K562 (cell line): Measurements from ENCODE around the gene TMEM87B. TPM values are rescaled to one million over a fixed set of nuclear protein-coding genes. Genes with fewer than 3 reads are reported as not detected.

Experiments
- ATAC-seq: fragments of 200-7000 bp; cut with Tn5 transposase; 3 replicates; pipeline ENCODE4 v1.9.1; 2020; ENCODE audit warnings: moderate library complexity
- BruUV-seq: library from RNA; stranded (reverse); fragments of 400-500 nt; replicated peaks from 2 replicates; lab custom pipeline; 2021; lab: Mats Ljungman, UMichigan
- CTCF ChIA-PET: fragments of 300-600 bp; formaldehyde crosslinking; extraction: SDS; loops from one replicate; lab custom pipeline; 2021; ENCODE audit warnings: low intra/inter-chr PET ratio; lab: Yijun Ruan, JAX
- POLR2A ChIA-PET: fragments of 300-600, 350-650 bp; sonication (Branson Sonifier 250); formaldehyde crosslinking; extraction: SDS; loops from one replicate; lab custom pipeline; 2021; ENCODE audit warnings: antibody characterized with exemption, inconsistent platforms; lab: Yijun Ruan, JAX
- DNase-seq, 4 experiments: peaks; one replicate each; pipeline versions ENCODE4 v3.0.0 to v3.0.0-alpha.2; 2011 to 2018; ENCODE audit warnings: low spot score in 3 of 4, mixed read lengths in 3 of 4; ENCODE audit errors: extremely low read depth in 1 of 4
- FAIRE-seq: peaks from 2 replicates; lab custom pipeline; 2011; peaks lifted over from hg19 to GRCh38; lab: Jason Lieb, UNC
- H2AFZ ChIP-seq: 2 replicates; pipeline ENCODE4 v1.6.0; 2011; ENCODE audit warnings: low read depth, low read length, control low read depth, inconsistent platforms
- H3K27ac ChIP-seq: fragments of 200-600 bp; 3 replicates; pipeline ENCODE4 v1.8.0; 2011; ENCODE audit warnings: low read depth, mild to moderate bottlenecking, control low read depth, inconsistent platforms, low read length, moderate library complexity, mixed read lengths; ENCODE audit errors: extremely low read depth
- H3K27me3 ChIP-seq, 2 experiments: fragments of 300-600 bp in 1 of 2; 2 replicates in 1 of 2; 3 replicates in 1 of 2; pipeline versions ENCODE4 v1.6.0 to v1.8.0; 2011; ENCODE audit warnings: inconsistent platforms in 2 of 2, low read length in 2 of 2, mild to moderate bottlenecking in 1 of 2, mixed read lengths in 1 of 2, moderate library complexity in 1 of 2; ENCODE audit not compliant: control insufficient read depth in 2 of 2, insufficient read depth in 2 of 2
- H3K36me3 ChIP-seq: fragments of 300-600 bp; 3 replicates; pipeline ENCODE4 v1.8.0; 2011; ENCODE audit warnings: mild to moderate bottlenecking, low read length, inconsistent platforms; ENCODE audit not compliant: control insufficient read depth, insufficient read depth
- H3K4me1 ChIP-seq, 2 experiments: fragments of 200-600 bp in 1 of 2; replicated peaks in 1 of 2; 2 replicates in 1 of 2; 3 replicates in 1 of 2; pipeline versions ENCODE4 v1.5.1 to v1.8.0; 2011; ENCODE audit warnings: inconsistent platforms in 2 of 2, low read length in 2 of 2, mild to moderate bottlenecking in 1 of 2, mixed read lengths in 1 of 2, moderate library complexity in 1 of 2; ENCODE audit not compliant: control insufficient read depth in 2 of 2, insufficient read depth in 2 of 2
- H3K4me2 ChIP-seq: 2 replicates; pipeline ENCODE4 v1.6.1; 2011; ENCODE audit warnings: low read length, control low read depth, inconsistent platforms, mixed read lengths; ENCODE audit not compliant: insufficient read depth
- H3K4me3 ChIP-seq: fragments of 200-600 bp; sonication (generic), shearing (Covaris generic); 2 replicates; pipeline ENCODE4 v1.5.1; 2016; ENCODE audit warnings: control low read depth, inconsistent platforms
- H3K79me2 ChIP-seq: fragments of 200-600 bp; 3 replicates; pipeline ENCODE4 v1.8.0; 2011; ENCODE audit warnings: low read length, inconsistent platforms; ENCODE audit not compliant: control insufficient read depth, insufficient read depth
- H3K9ac ChIP-seq, 2 experiments: 2 replicates each; pipeline versions ENCODE4 v1.6.0 to v1.6.1; 2011; ENCODE audit warnings: low read depth in 2 of 2, low read length in 2 of 2, control low read depth in 1 of 2, inconsistent platforms in 1 of 2, mild to moderate bottlenecking in 1 of 2, mixed read lengths in 1 of 2; ENCODE audit not compliant: insufficient read depth in 1 of 2
- H3K9me1 ChIP-seq: one replicate; pipeline ENCODE4 v1.6.0; 2011; ENCODE audit warnings: inconsistent platforms, mild to moderate bottlenecking, low read length, moderate library complexity; ENCODE audit not compliant: control insufficient read depth, insufficient read depth
- H3K9me3 ChIP-seq: replicated peaks from 2 replicates; pipeline ENCODE4 v1.5.1; 2011; ENCODE audit warnings: low read depth, low read length, inconsistent platforms; ENCODE audit not compliant: control insufficient read depth, insufficient read depth
- H4K20me1 ChIP-seq: replicated peaks from 2 replicates; pipeline ENCODE4 v1.6.1; 2011; ENCODE audit warnings: low read length, inconsistent platforms, mixed read lengths; ENCODE audit not compliant: control insufficient read depth, insufficient read depth
- CEBPG ChIP-seq, 3 experiments: fragments of 200-800 bp in 1 of 3; sonication (Bioruptor generic) in 1 of 3; sonication (generic) in 1 of 3; formaldehyde crosslinking in 1 of 3; IDR thresholded peaks in 2 of 3; conservative IDR thresholded peaks in 1 of 3; 2 replicates each; pipeline versions ENCODE4 v1.6.1 to v1.8.0; 2016 to 2022; ENCODE audit warnings: missing compliant biosample characterization in 2 of 3, missing genetic modification characterization in 2 of 3, mild to moderate bottlenecking in 1 of 3, missing genetic modification reagents in 1 of 3
- DPF2 ChIP-seq: fragments of 450-650 bp; IDR thresholded peaks from 2 replicates; pipeline ENCODE4 v1.6.1; 2016
- FOSL1 ChIP-seq: fragments of 200-800 bp; sonication (Bioruptor generic); conservative IDR thresholded peaks from 2 replicates; pipeline ENCODE4 v1.6.1; 2016; ENCODE audit warnings: missing genetic modification characterization, missing compliant biosample characterization
- KAT2B ChIP-seq: IDR thresholded peaks from one replicate; pipeline ENCODE4 v1.6.1; 2012; ENCODE audit warnings: low read depth, mild to moderate bottlenecking, control low read depth, inconsistent platforms, low read length, moderate library complexity
- KDM1A ChIP-seq, 2 experiments: fragments of 450-650 bp; IDR thresholded peaks; 2 replicates each; pipeline ENCODE4 v1.6.1; 2016; ENCODE audit warnings: mild to moderate bottlenecking in 2 of 2
- NFATC3 ChIP-seq: fragments of 450-650 bp; IDR thresholded peaks from 2 replicates; pipeline ENCODE4 v1.6.1; 2017; ENCODE audit warnings: mild to moderate bottlenecking
- NFE2L1 ChIP-seq: fragments of 450-650 bp; IDR thresholded peaks from 2 replicates; pipeline ENCODE4 v1.6.1; 2016; ENCODE audit warnings: missing genetic modification characterization, low read depth, mild to moderate bottlenecking, missing compliant biosample characterization, moderate library complexity, borderline replicate concordance
- RB1 ChIP-seq: fragments of 450-650 bp; IDR thresholded peaks from 2 replicates; pipeline ENCODE4 v1.6.1; 2017; ENCODE audit warnings: low read depth, mild to moderate bottlenecking
- SMARCB1 ChIP-seq: IDR thresholded peaks from 2 replicates; pipeline ENCODE4 v1.6.1; 2011; ENCODE audit warnings: improper control_type of control experiment, low read depth; ENCODE audit not compliant: insufficient read length
- ZNF277 ChIP-seq: fragments of 250-450 bp; sonication (Bioruptor Pico); IDR thresholded peaks from 2 replicates; pipeline ENCODE4 v1.8.0; 2022; ENCODE audit warnings: inconsistent platforms, mild to moderate bottlenecking, moderate library complexity, borderline replicate concordance
- ZNF444 ChIP-seq: fragments of 250-450 bp; sonication (Bioruptor Pico); IDR thresholded peaks from 2 replicates; pipeline ENCODE4 v1.4.0; 2020; ENCODE audit warnings: mild to moderate bottlenecking, moderate library complexity
- ZNF644 ChIP-seq: fragments of 200-800 bp; sonication (Bioruptor generic); IDR thresholded peaks from 2 replicates; pipeline ENCODE4 v1.6.1; 2016; ENCODE audit warnings: low read depth, missing genetic modification characterization, missing compliant biosample characterization
- ZNF79 ChIP-seq: fragments of 250-450 bp; sonication (Bioruptor Pico); IDR thresholded peaks from 2 replicates; pipeline ENCODE4 v1.4.0; 2020; ENCODE audit warnings: low read depth, mild to moderate bottlenecking, moderate library complexity
- WGBS: fragments of 100-300 bp; shearing (Covaris generic); methylation state at CpG from one replicate; pipeline ENCODE4 v1.1.6; 2016; ENCODE audit warnings: low coverage, mixed read lengths; ENCODE audit not compliant: insufficient coverage; ENCODE audit errors: missing lambda C conversion rate; 5-methylcytosine and 5-hydroxymethylcytosine counted together
- in situ Hi-C: fragments of 300-500 bp; cut with MboI; formaldehyde crosslinking; loops from 4 replicates; pipeline ENCODE4 v1.15.0; 2018; ENCODE audit warnings: inconsistent platforms, mixed read lengths
- intact Hi-C: fragments of 100-400 bp; cut with micrococcal nuclease; formaldehyde crosslinking; loops from 2 replicates; pipeline ENCODE4 v1.14.2; 2022
- polyA plus RNA-seq, 8 experiments: library from polyadenylated mRNA; depleted of rRNA in 4 of 8; stranded (reverse) in 5 of 8; unstranded in 3 of 8; fragments of >200 nt; fragmentation: Nextera tagmentation in 2 of 8; fragmentation: Illumina TruSeq in 1 of 8; extraction: Ambion mirVana in 2 of 8; extraction: Trizol in 1 of 8; gene quantifications; 2 replicates each; pipeline versions ENCODE4 v1.2.1 to v1.2.3, GENCODE V29; 2011 to 2014; ENCODE audit warnings: inconsistent platforms in 1 of 8, missing spikeins in 1 of 8
- total RNA-seq, 7 experiments: library from RNA; depleted of rRNA in 6 of 7; stranded (reverse); fragments of >200 nt in 6 of 7; fragmentation: Illumina TruSeq in 2 of 7; extraction: Trizol in 2 of 7; gene quantifications; 2 replicates each; pipeline versions ENCODE4 v1.2.1 to v1.2.3, GENCODE V29; 2011 to 2021; ENCODE audit warnings: low replicate concordance in 1 of 7
- TF ChIP-seq, protein P1 (sequence below): fragments of 200-400 bp; formaldehyde crosslinking; IDR thresholded peaks from 2 replicates; pipeline ENCODE4 v1.6.1; 2017; ENCODE audit warnings: mild to moderate bottlenecking, low read depth, low read length, moderate library complexity
- TF ChIP-seq, protein P2 (sequence below): fragments of 250-450 bp; sonication (Bioruptor Pico); IDR thresholded peaks from 2 replicates; pipeline ENCODE4 v1.5.0; 2020; ENCODE audit warnings: mild to moderate bottlenecking
- TF ChIP-seq, protein P3 (sequence below), 2 experiments: fragments of 450-650 bp in 1 of 2; sonication (generic) in 1 of 2; formaldehyde crosslinking in 1 of 2; IDR thresholded peaks in 1 of 2; conservative IDR thresholded peaks in 1 of 2; 2 replicates each; pipeline versions ENCODE4 v1.6.1 to v1.8.1; 2016 to 2023; ENCODE audit warnings: mild to moderate bottlenecking in 2 of 2, moderate library complexity in 2 of 2, inconsistent platforms in 1 of 2, missing genetic modification reagents in 1 of 2

TMEM87B gene
- total and polyA plus RNA-seq, 9 of the 15 experiments (the other 6 are each of a cell fraction or from before 2014, with no cell fraction given): 3.7 to 17.1 (median 11.0) TPM

GRCh38 chr2:112056626-112056987 lies 1.5 kb downstream of the TMEM87B start:
- Histone ChIP-seq H3K9me3 (no peaks in the 10 kb centered on the region), H3K4me1 (peaks cover 14 to 26% of the 10 kb centered on the region in 2 experiments; a peak in 4 of 5 replicates), H3K36me3 (peaks cover 17% of the 10 kb centered on the region; the same call in 1 of the 3 replicates), H4K20me1 (no peaks in the 10 kb centered on the region), H3K79me2 (peaks cover 34% of the 10 kb centered on the region), H3K4me2 (peak overlapping the region; percentile 82), H3K9me1 (no peaks in the 10 kb centered on the region), H3K27ac (peak overlapping the region; percentile 91), H3K9ac (peak overlapping the region in 1 of 2 experiments; percentile 80; a peak in 2 of 4 replicates), H3K27me3 (no peaks in the 10 kb centered on the region), H2AFZ (peak overlapping the region; percentile 84), H3K4me3 (peak overlapping the region; percentile 64)
- BruUV-seq: no TSS peak
- FAIRE-seq: no peak
- ATAC-seq: no peak
- DNase-seq: no peak
- POLR2A ChIA-PET: no interaction called here
- in situ Hi-C loops: no loop called here
- TF ChIP-seq FOSL1 (tag) (peak; percentile 55; the same call in 1 of the 2 replicates), RB1 (no peak), NFATC3 (no peak), ZNF79 (CRISPR knock-in tag) (no peak), DPF2 (peak; percentile 49; the same call in 1 of the 2 replicates), KDM1A (IDR thresholded peaks at IDR 0.05) (peak in 1 of 2 experiments; percentile 2; a peak in 1 of 4 replicates), SMARCB1 (peak; percentile 65), ZNF444 (no peak), ZNF644 (tag) (no peak), ZNF277 (no peak), CEBPG (CRISPR knock-in tag; IDR thresholded peaks at IDR 0.05) (no peak), CEBPG (tag; conservative IDR thresholded peaks at IDR 0.05 in 1 of 2, IDR thresholded peaks at IDR 0.05 in 1 of 2) (peak in 1 of 2 experiments; percentile 5; a peak in 1 of 4 replicates), KAT2B (no peak), NFE2L1 (tag) (0 out of 2 replicates have a peak, but pooled peaks have one; percentile 11)
- TF ChIP-seq, protein P1, sequence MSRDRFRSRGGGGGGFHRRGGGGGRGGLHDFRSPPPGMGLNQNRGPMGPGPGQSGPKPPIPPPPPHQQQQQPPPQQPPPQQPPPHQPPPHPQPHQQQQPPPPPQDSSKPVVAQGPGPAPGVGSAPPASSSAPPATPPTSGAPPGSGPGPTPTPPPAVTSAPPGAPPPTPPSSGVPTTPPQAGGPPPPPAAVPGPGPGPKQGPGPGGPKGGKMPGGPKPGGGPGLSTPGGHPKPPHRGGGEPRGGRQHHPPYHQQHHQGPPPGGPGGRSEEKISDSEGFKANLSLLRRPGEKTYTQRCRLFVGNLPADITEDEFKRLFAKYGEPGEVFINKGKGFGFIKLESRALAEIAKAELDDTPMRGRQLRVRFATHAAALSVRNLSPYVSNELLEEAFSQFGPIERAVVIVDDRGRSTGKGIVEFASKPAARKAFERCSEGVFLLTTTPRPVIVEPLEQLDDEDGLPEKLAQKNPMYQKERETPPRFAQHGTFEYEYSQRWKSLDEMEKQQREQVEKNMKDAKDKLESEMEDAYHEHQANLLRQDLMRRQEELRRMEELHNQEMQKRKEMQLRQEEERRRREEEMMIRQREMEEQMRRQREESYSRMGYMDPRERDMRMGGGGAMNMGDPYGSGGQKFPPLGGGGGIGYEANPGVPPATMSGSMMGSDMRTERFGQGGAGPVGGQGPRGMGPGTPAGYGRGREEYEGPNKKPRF: no peak
- TF ChIP-seq, protein P2, sequence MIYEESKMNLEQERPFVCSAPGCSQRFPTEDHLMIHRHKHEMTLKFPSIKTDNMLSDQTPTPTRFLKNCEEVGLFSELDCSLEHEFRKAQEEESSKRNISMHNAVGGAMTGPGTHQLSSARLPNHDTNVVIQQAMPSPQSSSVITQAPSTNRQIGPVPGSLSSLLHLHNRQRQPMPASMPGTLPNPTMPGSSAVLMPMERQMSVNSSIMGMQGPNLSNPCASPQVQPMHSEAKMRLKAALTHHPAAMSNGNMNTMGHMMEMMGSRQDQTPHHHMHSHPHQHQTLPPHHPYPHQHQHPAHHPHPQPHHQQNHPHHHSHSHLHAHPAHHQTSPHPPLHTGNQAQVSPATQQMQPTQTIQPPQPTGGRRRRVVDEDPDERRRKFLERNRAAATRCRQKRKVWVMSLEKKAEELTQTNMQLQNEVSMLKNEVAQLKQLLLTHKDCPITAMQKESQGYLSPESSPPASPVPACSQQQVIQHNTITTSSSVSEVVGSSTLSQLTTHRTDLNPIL (CRISPR knock-in tag): no peak
- TF ChIP-seq, protein P3, sequence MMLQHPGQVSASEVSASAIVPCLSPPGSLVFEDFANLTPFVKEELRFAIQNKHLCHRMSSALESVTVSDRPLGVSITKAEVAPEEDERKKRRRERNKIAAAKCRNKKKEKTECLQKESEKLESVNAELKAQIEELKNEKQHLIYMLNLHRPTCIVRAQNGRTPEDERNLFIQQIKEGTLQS (IDR thresholded peaks at IDR 0.05): 0 out of 2 replicates have a peak, but pooled peaks have one; percentile 1
- TF ChIP-seq, protein P3 (CRISPR knock-in tag; conservative IDR thresholded peaks at IDR 0.05): no peak
- CTCF ChIA-PET: no interaction called here
- 13% methylated on average over 3 of the region's 3 CpGs for WGBS
- intact Hi-C loops: loop anchor here (5.0 kb wide), 1 partner anchor 51 kb away; no protein-coding TSS in a partner anchor
